ENCODE data around the gene CEP76. TPM values are rescaled to one million over a fixed set of nuclear protein-coding genes. Genes with fewer than 3 reads are reported as not detected.
"Not testable (repeated sequence)": the region's sequence is repeated elsewhere in the genome, so short reads cannot be mapped to it uniquely, and the experiment has no call there.

The CEP76 gene
- total RNA-seq, 2 experiments from 2014 or later, result 11.9 to 12.5 TPM

GRCh38 chr18:12645254-12645653, 57.3 kb downstream of the CEP76 start:
- peaks cover 11% of the 10 kb centered on the region for H3K27me3 Mint-ChIP-seq
- no peak overlapping the region for H3K27ac Mint-ChIP-seq
- no peaks in the 10 kb centered on the region for H3K36me3 Mint-ChIP-seq (ENCODE audit: low read depth)
- intact Hi-C loops (cut with micrococcal nuclease), result no loop called here
- H3K9me3 Mint-ChIP-seq, result no peaks in the 10 kb centered on the region
- H3K4me1 Mint-ChIP-seq (ENCODE audit: low read depth), result no peaks in the 10 kb centered on the region
- H3K4me3 Mint-ChIP-seq, result no peak overlapping the region
- no peak for TF ChIP-seq CTCF (IDR thresholded peaks at IDR 0.05)
- no peak for ATAC-seq
- ChIA-PET POLR2A (no interaction called here), CTCF (interaction anchor here (0.6 kb wide), 1 partner anchor 103 kb away, joined by 3 read pairs; no protein-coding TSS in a partner anchor)
- DNase-seq, result no peak

DNA sequence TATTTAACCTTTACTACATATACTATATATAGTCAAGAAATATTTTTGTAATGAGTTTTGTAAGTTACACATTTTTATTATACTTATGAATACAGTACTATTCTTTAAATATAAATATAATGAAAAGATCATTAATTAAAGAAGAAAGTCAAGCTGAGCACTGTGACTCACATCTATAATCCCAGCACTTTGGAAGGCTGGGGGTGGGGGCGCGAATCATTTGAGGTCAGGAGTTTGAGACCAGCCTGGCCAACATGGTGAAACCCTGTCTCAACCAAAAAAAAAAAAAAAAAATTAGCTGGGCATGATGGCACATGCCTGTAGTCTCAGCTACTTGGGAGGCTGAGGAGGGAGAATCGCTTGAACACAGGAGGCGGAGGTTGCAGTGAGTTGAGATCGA, 58.8 kb downstream of the CEP76 start:
- CTCF ChIA-PET, result interaction anchor here (0.8 kb wide), 1 partner anchor 316 kb away, joined by 4 read pairs; no protein-coding TSS in a partner anchor
- H3K27ac Mint-ChIP-seq; H3K36me3 Mint-ChIP-seq (ENCODE audit: low read depth); H3K4me3 Mint-ChIP-seq; ATAC-seq; H3K4me1 Mint-ChIP-seq (ENCODE audit: low read depth); H3K9me3 Mint-ChIP-seq; intact Hi-C loops (cut with micrococcal nuclease); DNase-seq; POLR2A ChIA-PET; H3K27me3 Mint-ChIP-seq: not testable (repeated sequence)

DNA sequence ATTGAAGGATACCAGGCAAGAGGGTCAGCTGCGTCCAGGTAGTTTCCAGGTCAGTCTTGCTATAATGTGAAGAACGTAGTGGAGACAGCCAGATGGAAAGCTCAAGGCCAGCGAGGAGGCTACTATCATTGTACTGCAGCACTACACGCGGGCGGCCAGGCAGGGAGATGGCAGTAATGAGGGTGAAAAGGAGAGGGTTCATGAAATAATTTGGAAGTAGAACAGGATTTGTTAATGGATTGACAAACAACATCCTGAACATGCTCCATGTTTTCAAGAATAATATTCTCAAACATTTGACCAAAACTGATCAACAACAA, 61.7 kb downstream of the CEP76 start:
- POLR2A ChIA-PET, result no interaction called here
- Mint-ChIP-seq H3K4me1 (ENCODE audit: low read depth) (peaks cover 3% of the 10 kb centered on the region), H3K36me3 (ENCODE audit: low read depth) (no peaks in the 10 kb centered on the region), H3K9me3 (no peaks in the 10 kb centered on the region), H3K27me3 (peaks cover 7% of the 10 kb centered on the region), H3K4me3 (no peak overlapping the region), H3K27ac (no peak overlapping the region)
- TF ChIP-seq CTCF (IDR thresholded peaks at IDR 0.05), result no peak
- ATAC-seq (no peak), DNase-seq (no peak)
- CTCF ChIA-PET, result no interaction called here
- intact Hi-C loops (cut with micrococcal nuclease), result no loop called here

DNA sequence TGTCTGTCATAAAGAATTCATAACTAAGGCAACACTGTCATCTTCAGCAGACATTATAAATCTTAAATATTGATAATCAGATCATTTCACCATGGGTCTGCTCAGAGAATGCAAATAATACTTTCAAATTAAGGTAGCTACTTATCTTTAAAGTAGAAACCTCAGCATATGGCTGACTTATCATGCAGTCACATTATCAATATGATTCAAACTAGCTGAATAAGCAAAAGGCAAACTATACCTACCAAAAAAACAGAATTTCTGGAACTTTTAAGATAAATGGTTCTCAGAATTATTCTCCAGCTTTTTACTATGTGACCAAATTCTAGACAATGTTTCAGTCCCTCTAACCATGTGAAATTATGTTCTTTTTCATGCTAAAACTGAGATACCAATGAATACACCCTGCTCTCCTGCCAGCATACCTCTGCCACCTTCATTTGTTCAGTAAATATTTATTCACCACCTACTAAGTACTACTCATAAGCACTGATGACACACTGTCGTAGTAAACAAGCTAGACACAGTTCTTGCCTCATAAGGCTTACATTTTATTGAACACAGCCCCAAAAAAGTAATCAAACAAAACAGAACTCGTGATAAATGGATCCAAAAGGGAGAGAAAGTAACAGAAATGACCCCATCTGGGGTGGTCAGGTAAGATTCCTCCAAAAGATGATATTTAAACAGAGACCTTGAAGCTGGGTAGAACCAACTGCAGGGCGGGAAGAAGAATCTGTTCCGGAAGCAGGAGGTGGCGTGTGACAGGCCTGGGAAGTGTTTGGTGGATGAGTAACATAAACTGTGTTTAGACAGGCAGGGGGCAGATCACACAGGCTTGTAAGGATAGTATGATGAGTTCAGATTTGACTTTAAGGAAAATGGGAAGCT, 62.3 kb downstream of the CEP76 start:
- H3K4me3 Mint-ChIP-seq, result no peak overlapping the region
- ATAC-seq (no peak), DNase-seq (no peak)
- ChIA-PET CTCF (no interaction called here), POLR2A (no interaction called here)
- no peaks in the 10 kb centered on the region for H3K36me3 Mint-ChIP-seq (ENCODE audit: low read depth)
- intact Hi-C loops (cut with micrococcal nuclease), result no loop called here
- H3K4me1 Mint-ChIP-seq (ENCODE audit: low read depth), result peaks cover 3% of the 10 kb centered on the region
- no peak for TF ChIP-seq CTCF (IDR thresholded peaks at IDR 0.05)
- H3K27ac Mint-ChIP-seq, result no peak overlapping the region
- H3K27me3 Mint-ChIP-seq, result peaks cover 6% of the 10 kb centered on the region
- no peaks in the 10 kb centered on the region for H3K9me3 Mint-ChIP-seq

GRCh38 chr18:12638644-12639124, 63.8 kb downstream of the CEP76 start:
- Mint-ChIP-seq H3K27ac (no peak overlapping the region), H3K9me3 (no peaks in the 10 kb centered on the region), H3K4me3 (no peak overlapping the region), H3K4me1 (ENCODE audit: low read depth) (peaks cover 3% of the 10 kb centered on the region), H3K36me3 (ENCODE audit: low read depth) (no peaks in the 10 kb centered on the region), H3K27me3 (peaks cover 6% of the 10 kb centered on the region)
- POLR2A ChIA-PET, result no interaction called here
- DNase-seq (no peak), ATAC-seq (no peak)
- intact Hi-C loops (cut with micrococcal nuclease), result no loop called here
- TF ChIP-seq CTCF (IDR thresholded peaks at IDR 0.05), result no peak
- CTCF ChIA-PET, result no interaction called here
